ENCODE results near the gene BCL2. TPM values are rescaled to one million over a fixed set of nuclear protein-coding genes. Genes with fewer than 3 reads are reported as not detected.
A peak's percentile ranks its signal among the peaks of the same experiment; 100 is the strongest.

BCL2 gene
- total and polyA plus RNA-seq, 4 donors: 2.6 to 25.4 (median 14.0) TPM

- DNase-seq (no peak), ATAC-seq (ENCODE audit: low FRiP score) (no peak)
- intact Hi-C loops (cut with DNase I): no loop called here
- no peaks in the 10 kb centered on the region for H3K9me3 ChIP-seq (ENCODE audit: control insufficient read depth, low read length)
- WGBS, 2 donors: 51 to 58% methylated on average over 9 of the region's 9 CpGs
- H3K36me3 ChIP-seq (ENCODE audit: control insufficient read depth in 1 of 2, insufficient read depth in 2 of 2, low read length in 1 of 2): no peaks in the 10 kb centered on the region
- no peak overlapping the region for H3K4me3 ChIP-seq (ENCODE audit: low read length in 2 of 2)
- H3K27me3 ChIP-seq (ENCODE audit: control insufficient read depth in 1 of 2, insufficient read depth in 2 of 2, low read length in 1 of 2): no peaks in the 10 kb centered on the region
- H3K4me1 ChIP-seq (ENCODE audit: control insufficient read depth in 1 of 2, insufficient read depth in 2 of 2, low read length in 2 of 2): peaks cover 3% of the 10 kb centered on the region in 2 donors
- H3K27ac ChIP-seq (ENCODE audit: low read depth in 1 of 2, low read length in 2 of 2): no peak overlapping the region
These were observed 102.9 kb downstream of the BCL2 start for GRCh38 chr18:63216516-63217311.

DNA sequence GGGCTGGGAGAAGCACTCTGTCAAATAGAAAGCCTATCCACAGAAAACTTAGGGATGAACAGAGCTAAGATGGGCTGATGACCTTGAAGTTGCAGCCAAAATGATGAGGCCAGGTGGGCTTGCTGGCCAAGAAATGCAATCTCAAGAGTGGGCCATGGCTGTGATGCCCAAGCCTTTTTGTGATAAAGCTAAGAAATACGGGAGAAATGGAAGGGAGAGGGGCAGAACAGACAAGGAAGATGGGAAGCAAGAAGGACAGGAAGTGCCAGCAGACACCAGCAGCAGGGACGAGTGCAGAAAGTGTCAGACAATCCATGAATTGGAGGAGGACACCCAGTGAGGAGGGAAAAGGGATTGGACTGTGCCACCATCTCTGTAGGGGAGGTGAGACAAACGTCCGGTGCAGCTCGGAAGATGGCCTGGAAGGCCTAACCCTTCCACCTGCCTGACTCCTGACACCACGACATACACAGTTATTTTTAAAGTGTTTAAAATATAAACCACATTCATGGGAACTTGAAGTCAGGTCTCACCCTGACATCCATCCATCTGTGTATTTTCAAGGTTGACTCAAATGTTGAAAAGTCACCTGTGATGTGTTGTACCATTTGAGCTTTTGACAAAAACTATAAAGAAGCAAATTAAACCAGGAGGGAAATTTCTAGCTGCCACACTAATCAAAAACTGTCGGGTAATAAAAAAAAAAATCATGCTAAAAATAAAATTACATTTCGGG lies 105.5 kb downstream of the BCL2 start:
- H3K27me3 ChIP-seq (ENCODE audit: control insufficient read depth in 1 of 2, insufficient read depth in 2 of 2, low read length in 1 of 2): no peaks in the 10 kb centered on the region
- 53 to 60% methylated on average over 8 of the region's 8 CpGs for WGBS, 2 donors
- H3K4me3 ChIP-seq (ENCODE audit: low read length in 2 of 2): no peak overlapping the region
- no peaks in the 10 kb centered on the region for H3K9me3 ChIP-seq (ENCODE audit: control insufficient read depth, low read length)
- no peaks in the 10 kb centered on the region for H3K36me3 ChIP-seq (ENCODE audit: control insufficient read depth in 1 of 2, insufficient read depth in 2 of 2, low read length in 1 of 2)
- no peak for ATAC-seq (ENCODE audit: low FRiP score)
- no peak overlapping the region for H3K27ac ChIP-seq (ENCODE audit: low read depth in 1 of 2, low read length in 2 of 2)
- intact Hi-C loops (cut with DNase I): no loop called here
- no peaks in the 10 kb centered on the region for H3K4me1 ChIP-seq (ENCODE audit: control insufficient read depth in 1 of 2, insufficient read depth in 2 of 2, low read length in 2 of 2)
- no peak for DNase-seq

DNA sequence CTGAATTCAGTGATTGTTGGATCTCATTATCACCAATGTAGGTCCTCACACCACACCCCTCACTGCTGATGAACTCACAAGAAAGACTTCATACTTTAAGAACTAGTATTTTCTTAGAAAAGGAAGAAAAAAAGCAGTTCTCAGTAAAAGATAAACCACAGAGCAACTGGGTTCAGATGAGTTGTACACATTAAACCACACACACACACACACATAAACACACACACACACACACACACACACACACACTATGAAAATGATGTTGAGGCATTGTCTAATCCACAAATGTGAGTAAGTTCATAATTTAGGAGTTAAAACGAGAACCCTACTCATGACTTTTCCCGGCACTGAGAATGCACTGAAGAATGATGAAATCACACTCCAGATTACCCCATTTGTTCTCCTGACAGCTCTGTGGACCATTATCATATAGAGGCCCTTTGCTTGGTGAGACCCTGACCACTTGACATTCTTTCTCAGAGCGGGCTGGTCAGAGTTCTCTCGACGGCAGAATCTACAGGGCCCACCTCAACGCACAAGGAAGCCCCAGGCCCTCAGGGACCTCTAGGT lies 106.2 kb downstream of the BCL2 start:
- intact Hi-C loops (cut with DNase I): no loop called here
- Histone ChIP-seq H3K4me1 (ENCODE audit: control insufficient read depth in 1 of 2, insufficient read depth in 2 of 2, low read length in 2 of 2) (no peaks in the 10 kb centered on the region), H3K36me3 (ENCODE audit: control insufficient read depth in 1 of 2, insufficient read depth in 2 of 2, low read length in 1 of 2) (no peaks in the 10 kb centered on the region), H3K9me3 (ENCODE audit: control insufficient read depth, low read length) (no peaks in the 10 kb centered on the region), H3K4me3 (ENCODE audit: low read length in 2 of 2) (no peak overlapping the region), H3K27ac (ENCODE audit: low read depth in 1 of 2, low read length in 2 of 2) (no peak overlapping the region), H3K27me3 (ENCODE audit: control insufficient read depth in 1 of 2, insufficient read depth in 2 of 2, low read length in 1 of 2) (no peaks in the 10 kb centered on the region)
- no peak for DNase-seq
- ATAC-seq (ENCODE audit: low FRiP score): no peak
- WGBS, 2 donors: 64 to 73% methylated on average over 6 of the region's 6 CpGs

GRCh38 chr18:63210521-63210920 lies 109.0 kb downstream of the BCL2 start:
- intact Hi-C loops (cut with DNase I): no loop called here
- 25 to 28% methylated on average over 3 of the region's 3 CpGs for WGBS, 2 donors
- H3K27ac ChIP-seq (ENCODE audit: low read depth in 1 of 2, low read length in 2 of 2): peak overlapping the region in 1 of 2 donors; percentile 8
- no peak overlapping the region for H3K4me3 ChIP-seq (ENCODE audit: low read length in 2 of 2)
- DNase-seq (no peak), ATAC-seq (ENCODE audit: low FRiP score) (no peak)
- H3K9me3 ChIP-seq (ENCODE audit: control insufficient read depth, low read length): no peaks in the 10 kb centered on the region
- no peaks in the 10 kb centered on the region for H3K27me3 ChIP-seq (ENCODE audit: control insufficient read depth in 1 of 2, insufficient read depth in 2 of 2, low read length in 1 of 2)
- H3K4me1 ChIP-seq (ENCODE audit: control insufficient read depth in 1 of 2, insufficient read depth in 2 of 2, low read length in 2 of 2): no peaks in the 10 kb centered on the region
- no peaks in the 10 kb centered on the region for H3K36me3 ChIP-seq (ENCODE audit: control insufficient read depth in 1 of 2, insufficient read depth in 2 of 2, low read length in 1 of 2)

DNA sequence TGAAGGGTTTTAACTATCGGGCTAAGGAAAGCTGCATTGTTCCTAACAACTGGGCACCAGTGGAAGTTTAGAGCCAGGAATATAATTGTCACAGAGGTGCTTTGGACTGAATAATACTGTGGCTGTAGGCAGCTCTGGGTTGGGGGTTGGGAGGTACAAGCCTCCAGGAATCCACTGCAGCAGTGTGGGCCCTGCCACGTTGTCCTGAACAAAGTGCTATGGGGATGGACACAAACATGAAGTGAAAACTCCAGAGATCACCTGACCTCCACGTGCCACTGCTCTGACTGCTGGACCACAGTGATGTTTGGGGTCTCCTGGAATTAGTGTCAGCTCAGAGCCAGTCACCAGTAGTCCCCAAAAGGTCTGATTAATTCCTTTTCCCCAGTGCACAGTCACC lies 110.9 kb downstream of the BCL2 start:
- Histone ChIP-seq H3K27ac (ENCODE audit: low read depth in 1 of 2, low read length in 2 of 2) (peak overlapping the region; percentile 61 to 71), H3K9me3 (ENCODE audit: control insufficient read depth, low read length) (no peaks in the 10 kb centered on the region), H3K4me3 (ENCODE audit: low read length in 2 of 2) (no peak overlapping the region), H3K4me1 (ENCODE audit: control insufficient read depth in 1 of 2, insufficient read depth in 2 of 2, low read length in 2 of 2) (no peaks in the 10 kb centered on the region), H3K36me3 (ENCODE audit: control insufficient read depth in 1 of 2, insufficient read depth in 2 of 2, low read length in 1 of 2) (no peaks in the 10 kb centered on the region), H3K27me3 (ENCODE audit: control insufficient read depth in 1 of 2, insufficient read depth in 2 of 2, low read length in 1 of 2) (no peaks in the 10 kb centered on the region)
- ATAC-seq (ENCODE audit: low FRiP score) (peak; percentile 65), DNase-seq (no peak)
- intact Hi-C loops (cut with DNase I): loop anchor here in 1 of 2 donors (5.0 kb wide), 1 partner anchor 61 kb away; no protein-coding TSS in a partner anchor
- WGBS, 2 donors: 2 to 10% methylated on average over 3 of the region's 3 CpGs

- H3K4me1 ChIP-seq (ENCODE audit: control insufficient read depth in 1 of 2, insufficient read depth in 2 of 2, low read length in 2 of 2): no peaks in the 10 kb centered on the region
- ATAC-seq (ENCODE audit: low FRiP score) (no peak), DNase-seq (no peak)
- H3K36me3 ChIP-seq (ENCODE audit: control insufficient read depth in 1 of 2, insufficient read depth in 2 of 2, low read length in 1 of 2): no peaks in the 10 kb centered on the region
- H3K27ac ChIP-seq (ENCODE audit: low read depth in 1 of 2, low read length in 2 of 2): peak overlapping the region in 1 of 2 donors; percentile 71
- H3K4me3 ChIP-seq (ENCODE audit: low read length in 2 of 2): no peak overlapping the region
- no peaks in the 10 kb centered on the region for H3K9me3 ChIP-seq (ENCODE audit: control insufficient read depth, low read length)
- 49 to 67% methylated on average over 1 of the region's 1 CpG for WGBS, 2 donors
- H3K27me3 ChIP-seq (ENCODE audit: control insufficient read depth in 1 of 2, insufficient read depth in 2 of 2, low read length in 1 of 2): no peaks in the 10 kb centered on the region
- intact Hi-C loops (cut with DNase I): loop anchor here in 1 of 2 donors (5.0 kb wide), 1 partner anchor 61 kb away; no protein-coding TSS in a partner anchor
These were observed 111.7 kb downstream of the BCL2 start for GRCh38 chr18:63207835-63208234.

DNA sequence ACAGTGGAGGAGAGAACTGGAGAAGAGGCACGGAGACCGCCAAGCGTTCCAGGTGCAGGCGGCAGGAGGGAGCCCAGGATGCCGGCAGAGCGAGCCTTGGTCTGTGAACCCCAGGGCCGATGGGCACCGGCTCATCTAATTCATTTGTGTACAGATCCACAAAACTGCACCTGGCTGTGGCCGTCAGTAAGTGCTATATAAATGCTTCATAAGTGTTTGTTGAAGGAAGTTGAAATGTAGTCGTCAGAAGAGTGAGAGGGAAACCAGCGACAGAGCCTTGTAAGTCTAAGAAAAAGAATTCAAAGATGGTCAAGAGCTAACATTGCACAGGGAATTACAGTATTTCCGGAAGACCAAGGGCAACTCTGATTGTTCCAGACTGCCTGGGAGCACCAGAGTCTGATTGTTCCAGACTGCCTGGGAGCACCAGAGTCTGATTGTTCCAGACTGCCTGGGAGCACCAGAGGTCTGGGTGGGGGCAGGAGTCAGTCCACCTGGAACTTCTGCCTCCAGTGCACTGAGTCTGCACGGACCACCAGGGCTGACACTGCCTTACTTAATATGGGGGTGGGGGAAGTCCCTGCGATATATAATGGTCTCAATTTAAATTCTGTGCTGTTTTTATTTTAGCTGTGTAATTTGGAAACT lies 112.3 kb downstream of the BCL2 start:
- Histone ChIP-seq H3K4me1 (ENCODE audit: control insufficient read depth in 1 of 2, insufficient read depth in 2 of 2, low read length in 2 of 2) (no peaks in the 10 kb centered on the region), H3K4me3 (ENCODE audit: low read length in 2 of 2) (no peak overlapping the region), H3K27me3 (ENCODE audit: control insufficient read depth in 1 of 2, insufficient read depth in 2 of 2, low read length in 1 of 2) (no peaks in the 10 kb centered on the region), H3K27ac (ENCODE audit: low read depth in 1 of 2, low read length in 2 of 2) (peak overlapping the region; percentile 3 to 23), H3K9me3 (ENCODE audit: control insufficient read depth, low read length) (no peaks in the 10 kb centered on the region), H3K36me3 (ENCODE audit: control insufficient read depth in 1 of 2, insufficient read depth in 2 of 2, low read length in 1 of 2) (no peaks in the 10 kb centered on the region)
- 48 to 55% methylated on average over 14 of the region's 14 CpGs for WGBS, 2 donors
- DNase-seq: no peak
- intact Hi-C loops (cut with DNase I): loop anchor here in 1 of 2 donors (5.0 kb wide), 1 partner anchor 60 kb away; no protein-coding TSS in a partner anchor
- ATAC-seq (ENCODE audit: low FRiP score): peak; percentile 6

GRCh38 chr18:63206433-63207142 lies 113.0 kb downstream of the BCL2 start:
- no peak for ATAC-seq (ENCODE audit: low FRiP score)
- Histone ChIP-seq H3K4me3 (ENCODE audit: low read length in 2 of 2) (no peak overlapping the region), H3K27me3 (ENCODE audit: control insufficient read depth in 1 of 2, insufficient read depth in 2 of 2, low read length in 1 of 2) (no peaks in the 10 kb centered on the region), H3K36me3 (ENCODE audit: control insufficient read depth in 1 of 2, insufficient read depth in 2 of 2, low read length in 1 of 2) (no peaks in the 10 kb centered on the region), H3K27ac (ENCODE audit: low read depth in 1 of 2, low read length in 2 of 2) (peak overlapping the region; percentile 3 to 23), H3K9me3 (ENCODE audit: control insufficient read depth, low read length) (no peaks in the 10 kb centered on the region), H3K4me1 (ENCODE audit: control insufficient read depth in 1 of 2, insufficient read depth in 2 of 2, low read length in 2 of 2) (no peaks in the 10 kb centered on the region)
- DNase-seq: no peak
- 84 to 87% methylated on average over 13 of the region's 13 CpGs for WGBS, 2 donors
- intact Hi-C loops (cut with DNase I): loop anchor here in 1 of 2 donors (5.0 kb wide), 1 partner anchor 59 kb away; no protein-coding TSS in a partner anchor

All from aorta (tissue), 5 donors.